ENCODE results near the gene WDR27.

WDR27 gene

GRCh38 chr6:169723200-169723909, 21.5 kb upstream of the WDR27 start:
- no peak for DNase-seq (ENCODE audit: low read depth)
- peak overlapping the region; percentile 64 for H3K4me3 ChIP-seq (ENCODE audit: low read depth, low read length)
- TF ChIP-seq CTCF (IDR thresholded peaks at IDR 0.05; ENCODE audit: low read depth, low read length, missing control alignments), result no peak

- H3K4me3 ChIP-seq (ENCODE audit: low read depth, low read length), result peak overlapping the region; percentile 64
- DNase-seq (ENCODE audit: low read depth), result no peak
- no peak for TF ChIP-seq CTCF (IDR thresholded peaks at IDR 0.05; ENCODE audit: low read depth, low read length, missing control alignments)
Measured at GRCh38 chr6:169722362-169723199, 20.8 kb upstream of the WDR27 start.

- DNase-seq (ENCODE audit: low read depth), result no peak
- no peak for TF ChIP-seq CTCF (IDR thresholded peaks at IDR 0.05; ENCODE audit: low read depth, low read length, missing control alignments)
- H3K4me3 ChIP-seq (ENCODE audit: low read depth, low read length), result no peak overlapping the region
Measured at GRCh38 chr6:169720207-169720855, 18.5 kb upstream of the WDR27 start.

GRCh38 chr6:169719117-169719516, 17.3 kb upstream of the WDR27 start:
- no peak for DNase-seq (ENCODE audit: low read depth)
- TF ChIP-seq CTCF (IDR thresholded peaks at IDR 0.05; ENCODE audit: low read depth, low read length, missing control alignments), result no peak
- no peak overlapping the region for H3K4me3 ChIP-seq (ENCODE audit: low read depth, low read length)

GRCh38 chr6:169714595-169714994, 12.8 kb upstream of the WDR27 start:
- H3K4me3 ChIP-seq (ENCODE audit: low read depth, low read length), result no peak overlapping the region
- DNase-seq (ENCODE audit: low read depth), result no peak
- no peak for TF ChIP-seq CTCF (IDR thresholded peaks at IDR 0.05; ENCODE audit: low read depth, low read length, missing control alignments)

GRCh38 chr6:169714178-169714577, 12.3 kb upstream of the WDR27 start:
- no peak overlapping the region for H3K4me3 ChIP-seq (ENCODE audit: low read depth, low read length)
- TF ChIP-seq CTCF (IDR thresholded peaks at IDR 0.05; ENCODE audit: low read depth, low read length, missing control alignments), result no peak
- DNase-seq (ENCODE audit: low read depth), result no peak
